ENCODE results near the gene PEBP1. TPM values are rescaled to one million over a fixed set of nuclear protein-coding genes. Genes with fewer than 3 reads are reported as not detected.

The PEBP1 gene
- total RNA-seq: 102 and 114 TPM in 2 replicates

- peak within 1 kb of the TSS; percentile 86 for H3K27ac Mint-ChIP-seq
- peak; percentile 99 for ATAC-seq (ENCODE audit: low read depth)
- no peaks in the 10 kb centered on the region for H3K9me3 Mint-ChIP-seq
Measured at GRCh38 chr12:118135788-118136558, at the start of gene PEBP1. Gene PEBP1 (plus strand): TSS chr12:118136124. CDS start chr12:118136210, 86 bp downstream.

DNA sequence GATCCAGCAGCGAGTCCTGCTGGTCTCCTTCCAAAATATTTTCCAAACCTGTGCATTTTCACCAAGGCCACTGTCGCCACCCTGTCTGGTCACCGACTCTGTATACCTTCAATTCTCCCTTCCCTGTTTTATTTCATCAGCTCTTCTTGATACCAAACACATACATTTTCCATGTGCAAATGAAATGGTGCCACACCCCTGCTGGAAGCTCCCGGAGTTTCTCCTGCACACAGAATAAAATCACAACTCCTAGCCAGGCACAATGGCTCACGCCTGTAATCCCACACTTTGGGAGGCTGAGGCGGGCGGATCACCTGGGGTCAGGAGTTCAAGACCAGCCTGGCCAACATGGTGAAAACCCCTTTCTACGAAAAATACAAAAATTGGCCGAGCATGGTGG is 46.1 kb upstream of the PEBP1 start:
- H3K9me3 Mint-ChIP-seq: no peaks in the 10 kb centered on the region
- H3K4me1 Mint-ChIP-seq: no peaks in the 10 kb centered on the region
- ChIA-PET CTCF (interaction anchor here (1.2 kb wide), 1 partner anchor 12 kb away, joined by 3 read pairs; no protein-coding TSS in a partner anchor), POLR2A (no interaction called here)
- no peak overlapping the region for H3K27ac Mint-ChIP-seq
- no peaks in the 10 kb centered on the region for H3K27me3 Mint-ChIP-seq
- ATAC-seq (ENCODE audit: low read depth): no peak
- DNase-seq: no peak
- intact Hi-C loops (cut with micrococcal nuclease): no loop called here
- H3K36me3 Mint-ChIP-seq (ENCODE audit: low read depth): no peaks in the 10 kb centered on the region
- no peak for TF ChIP-seq CTCF (IDR thresholded peaks at IDR 0.05)
- H3K4me3 Mint-ChIP-seq: no peak overlapping the region

More at GRCh38 chr12:118135788-118136558, at the start of gene PEBP1:
- Mint-ChIP-seq H3K4me1 (peaks cover 20% of the 10 kb centered on the region), H3K4me3 (peak within 1 kb of the TSS; percentile 98), H3K36me3 (ENCODE audit: low read depth) (peaks cover 28% of the 10 kb centered on the region), H3K27me3 (no peaks in the 10 kb centered on the region)
- peak; percentile 91 for DNase-seq
- CTCF ChIA-PET: interaction anchor here (1.1 to 1.6 kb wide), 3 partner anchors 15 to 242 kb away, joined by 4 to 5 read pairs (median 5); partner anchors contain the start of gene SUDS3
- intact Hi-C loops (cut with micrococcal nuclease): loop anchor here (1.0 to 5.0 kb wide), 6 partner anchors 16 to 240 kb away; partner anchors contain the start of genes RFC5, SUDS3 and VSIG10
- TF ChIP-seq CTCF (IDR thresholded peaks at IDR 0.05): no peak
- POLR2A ChIA-PET: interaction anchor here (0.5 to 2.2 kb wide), 19 partner anchors 9 to 1689 kb away, joined by 3 to 21 read pairs (median 4); partner anchors contain the start of genes RFC5, SUDS3, TAOK3 and VSIG10

DNA sequence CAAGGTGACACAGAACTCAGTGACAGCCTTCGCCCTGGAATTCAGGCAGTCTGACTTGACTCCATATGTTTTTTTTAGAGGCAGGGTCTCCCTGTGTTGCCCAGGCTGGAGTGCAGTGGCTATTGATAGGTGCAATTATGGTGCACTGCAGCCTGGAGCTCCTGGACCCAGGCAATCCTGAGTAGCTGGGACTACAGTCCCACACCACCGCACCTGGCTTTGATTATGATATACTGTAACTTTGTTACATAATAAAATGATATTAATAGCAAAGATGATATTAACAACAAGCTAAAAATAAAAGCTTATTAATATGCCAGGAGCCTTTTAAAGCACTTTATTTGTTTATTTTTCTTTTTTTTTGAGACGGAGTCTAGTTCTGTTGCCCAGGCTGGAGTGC is 41.9 kb upstream of the PEBP1 start:
- H3K27me3 Mint-ChIP-seq: peaks cover 4% of the 10 kb centered on the region
- H3K4me3 Mint-ChIP-seq: no peak overlapping the region
- TF ChIP-seq CTCF (IDR thresholded peaks at IDR 0.05): no peak
- ChIA-PET POLR2A (no interaction called here), CTCF (no interaction called here)
- H3K9me3 Mint-ChIP-seq: no peaks in the 10 kb centered on the region
- intact Hi-C loops (cut with micrococcal nuclease): no loop called here
- no peaks in the 10 kb centered on the region for H3K4me1 Mint-ChIP-seq
- no peak for ATAC-seq (ENCODE audit: low read depth)
- H3K36me3 Mint-ChIP-seq (ENCODE audit: low read depth): no peaks in the 10 kb centered on the region
- DNase-seq: no peak
- H3K27ac Mint-ChIP-seq: no peak overlapping the region

DNA sequence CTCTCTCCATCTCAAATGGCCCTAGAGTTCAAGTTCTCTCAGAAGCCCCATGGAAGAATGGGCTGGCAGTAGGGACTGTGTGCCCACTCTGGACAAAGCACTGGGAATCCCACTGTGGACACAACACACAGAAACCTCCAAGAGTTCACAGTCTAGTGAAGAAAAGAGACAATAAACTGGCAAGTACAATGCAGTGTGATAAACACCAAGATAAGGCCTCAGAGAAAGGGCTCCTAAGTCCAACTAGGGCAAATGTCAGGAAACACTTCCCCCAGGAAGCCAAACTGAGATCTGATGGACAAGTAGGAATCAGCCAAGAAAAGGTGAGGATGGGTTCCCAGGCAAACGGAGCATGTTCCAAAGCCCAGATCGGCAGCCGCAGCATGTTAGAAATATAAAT is 37.5 kb upstream of the PEBP1 start:
- ATAC-seq (ENCODE audit: low read depth): no peak

More for the DNA sequence above, 37.5 kb upstream of the PEBP1 start:
- no peaks in the 10 kb centered on the region for H3K9me3 Mint-ChIP-seq
- no peak overlapping the region for H3K27ac Mint-ChIP-seq
- POLR2A ChIA-PET: no interaction called here
- no peak for DNase-seq
- no peak for TF ChIP-seq CTCF (IDR thresholded peaks at IDR 0.05)
- intact Hi-C loops (cut with micrococcal nuclease): no loop called here
- CTCF ChIA-PET: no interaction called here
- peaks cover 4% of the 10 kb centered on the region for H3K4me1 Mint-ChIP-seq
- no peak overlapping the region for H3K4me3 Mint-ChIP-seq
- H3K36me3 Mint-ChIP-seq (ENCODE audit: low read depth): no peaks in the 10 kb centered on the region
- H3K27me3 Mint-ChIP-seq: peaks cover 14% of the 10 kb centered on the region

Measured in activated B cell treated with CpG ODN at 0.5 μM for 24 hours (primary cell).